Right renal pelvis (tissue), 4 donors: ENCODE measurements around the gene PROB1. TPM values are rescaled to one million over a fixed set of nuclear protein-coding genes. Genes with fewer than 3 reads are reported as not detected.
"Not testable (repeated sequence)": the region's sequence is repeated elsewhere in the genome, so short reads cannot be mapped to it uniquely, and the experiment has no call there.

Experiments used
- DNase-seq, 4 donors: peaks; one replicate each; pipeline ENCODE4 v3.0.0-alpha.2; 2013; ENCODE audit warnings: low read depth in 4 of 4, low spot score in 3 of 4, missing footprints in 1 of 4
- polyA plus RNA-seq, 4 donors: library from polyadenylated mRNA; unstranded; fragments of 120-200 nt; gene quantifications; one replicate each; pipeline ENCODE4 v1.2.1, GENCODE V29; 2013; ENCODE audit not compliant: insufficient read length in 4 of 4

PROB1 gene
- polyA plus RNA-seq, 4 donors: 1.7 to 3.4 (median 2.1) TPM

DNA sequence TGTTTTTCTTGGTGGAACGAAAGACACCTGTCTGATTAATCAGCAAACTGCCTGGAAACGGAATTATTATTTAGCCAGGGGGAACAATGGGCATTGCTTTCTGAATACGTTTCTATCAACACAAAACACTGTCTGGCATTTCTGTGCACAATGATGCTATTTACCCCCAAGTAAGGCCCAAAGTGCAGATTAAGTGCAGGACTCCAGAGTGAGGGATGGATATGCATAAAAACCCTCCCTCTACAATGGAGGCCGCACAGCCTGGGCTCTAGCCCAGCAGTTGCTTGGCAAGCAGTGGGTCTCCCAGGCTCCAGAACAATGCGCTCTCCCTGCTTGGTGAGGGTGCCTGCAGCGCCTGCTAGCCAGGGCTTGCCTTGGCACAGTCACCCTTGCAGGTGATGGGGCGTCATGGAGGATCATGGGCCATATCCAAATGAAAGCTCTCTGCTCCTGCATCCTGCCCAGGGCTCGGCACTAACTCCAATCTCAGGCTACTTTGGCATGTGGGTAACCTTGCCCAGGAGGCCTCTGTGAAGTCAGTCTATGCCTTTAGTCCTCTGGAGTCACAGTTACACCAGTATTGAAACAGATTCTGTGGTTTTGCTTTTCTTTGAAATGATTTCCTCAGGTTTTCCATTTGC, 20.4 kb upstream of the PROB1 start:
- DNase-seq: no peak

DNA sequence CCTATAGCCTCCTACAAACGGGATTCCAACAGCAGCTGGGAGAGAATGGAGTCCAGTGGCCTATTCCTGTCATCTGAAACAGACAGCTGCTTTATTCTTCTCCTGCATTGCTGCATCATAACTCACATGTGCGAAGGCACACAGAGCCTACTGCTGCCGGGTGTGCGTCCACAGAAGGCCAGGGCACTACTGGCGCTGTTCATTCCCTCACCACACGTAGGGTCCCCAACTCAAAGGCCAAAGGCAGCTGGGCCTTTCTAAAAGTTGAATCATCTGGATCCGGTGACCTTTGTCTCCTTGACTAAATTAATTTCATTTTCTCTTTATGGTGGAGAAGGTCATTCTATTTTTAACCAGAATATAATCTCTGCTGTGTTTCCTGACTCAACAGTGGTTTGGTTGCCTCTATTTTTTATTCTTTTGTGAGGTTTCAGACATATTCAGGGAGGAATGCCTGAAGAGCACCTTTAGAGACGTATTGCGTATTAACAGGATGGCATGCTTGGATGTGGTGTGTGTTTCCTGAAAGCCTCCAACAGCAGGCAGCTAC, 19.8 kb upstream of the PROB1 start:
- DNase-seq: no peak

DNA sequence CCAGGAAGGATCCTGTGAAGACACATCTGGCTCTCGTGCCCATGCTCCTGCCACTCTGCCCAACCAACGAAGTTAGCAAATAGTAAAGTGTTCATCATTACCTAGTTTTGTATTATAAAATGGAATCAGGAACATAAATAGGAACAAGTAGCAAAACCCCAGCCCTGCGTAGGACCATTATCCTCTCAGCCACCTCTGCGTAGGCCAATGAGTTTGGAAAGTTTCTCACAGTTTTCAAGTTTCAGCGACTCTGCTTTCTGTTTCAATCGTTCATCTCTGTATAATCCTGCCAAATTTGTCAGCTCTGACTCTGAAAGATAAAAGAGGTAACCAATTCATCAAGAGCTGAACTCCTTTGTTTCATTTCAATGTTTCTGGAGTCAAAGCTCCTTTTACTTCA, 19.1 kb upstream of the PROB1 start:
- DNase-seq: no peak

DNA sequence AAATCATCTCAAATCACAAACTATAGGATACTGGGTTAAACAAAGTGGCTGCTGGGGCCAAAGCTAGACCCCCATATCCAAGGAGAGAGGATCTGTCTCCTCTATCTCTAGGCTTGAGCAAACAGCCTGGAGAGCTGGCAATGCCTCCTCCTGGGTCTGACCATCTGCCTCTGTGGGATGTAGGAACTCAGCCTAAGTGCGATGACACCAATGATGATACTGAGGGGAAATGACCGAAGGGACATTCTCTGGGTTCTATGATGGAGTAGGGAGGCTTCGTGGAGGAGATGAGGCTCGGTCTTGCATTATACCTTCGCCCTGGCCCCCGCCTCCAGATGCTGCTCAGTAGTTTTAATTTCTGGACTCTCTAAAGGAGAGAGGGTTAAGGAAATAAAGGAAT, 18.2 kb upstream of the PROB1 start:
- DNase-seq: no peak

DNA sequence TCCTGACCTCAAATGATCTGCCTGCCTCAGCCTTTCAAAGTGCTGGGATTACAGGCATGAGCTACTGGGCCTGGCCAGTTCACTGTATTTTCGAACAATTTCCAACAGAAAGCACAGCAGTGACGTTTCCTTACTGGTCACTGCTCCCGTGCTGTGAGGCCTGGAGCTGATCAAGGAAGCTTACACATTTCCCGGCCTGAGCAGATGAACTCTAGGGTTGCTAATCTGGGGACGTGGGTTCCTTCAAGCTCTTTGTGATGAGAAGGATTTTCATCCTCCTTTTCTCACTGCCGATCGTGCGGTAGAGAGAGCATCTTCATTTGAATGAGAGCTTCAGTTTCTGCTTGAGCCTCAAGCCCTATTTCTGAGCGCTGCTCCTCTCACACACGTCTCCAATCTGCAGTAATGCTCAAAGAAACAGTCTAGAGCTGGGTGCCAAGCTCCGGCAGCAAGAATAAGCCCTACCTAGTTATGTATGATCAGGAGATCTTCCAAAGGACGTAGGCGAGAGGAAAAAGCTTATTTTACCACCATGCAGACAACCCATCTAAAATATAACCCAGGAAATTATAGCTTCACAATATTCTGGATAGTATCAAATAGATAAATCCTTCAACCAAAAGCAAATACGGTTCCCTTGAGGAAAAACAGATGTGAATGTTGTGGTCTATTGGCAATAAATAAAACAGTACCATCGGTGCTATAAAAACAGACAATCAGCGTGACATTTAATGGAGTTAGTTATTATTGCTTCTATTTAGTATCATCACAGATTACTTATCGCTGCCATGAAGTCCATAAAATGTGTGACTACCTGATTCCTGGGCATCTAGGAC, 16.3 kb upstream of the PROB1 start:
- no peak for DNase-seq

DNA sequence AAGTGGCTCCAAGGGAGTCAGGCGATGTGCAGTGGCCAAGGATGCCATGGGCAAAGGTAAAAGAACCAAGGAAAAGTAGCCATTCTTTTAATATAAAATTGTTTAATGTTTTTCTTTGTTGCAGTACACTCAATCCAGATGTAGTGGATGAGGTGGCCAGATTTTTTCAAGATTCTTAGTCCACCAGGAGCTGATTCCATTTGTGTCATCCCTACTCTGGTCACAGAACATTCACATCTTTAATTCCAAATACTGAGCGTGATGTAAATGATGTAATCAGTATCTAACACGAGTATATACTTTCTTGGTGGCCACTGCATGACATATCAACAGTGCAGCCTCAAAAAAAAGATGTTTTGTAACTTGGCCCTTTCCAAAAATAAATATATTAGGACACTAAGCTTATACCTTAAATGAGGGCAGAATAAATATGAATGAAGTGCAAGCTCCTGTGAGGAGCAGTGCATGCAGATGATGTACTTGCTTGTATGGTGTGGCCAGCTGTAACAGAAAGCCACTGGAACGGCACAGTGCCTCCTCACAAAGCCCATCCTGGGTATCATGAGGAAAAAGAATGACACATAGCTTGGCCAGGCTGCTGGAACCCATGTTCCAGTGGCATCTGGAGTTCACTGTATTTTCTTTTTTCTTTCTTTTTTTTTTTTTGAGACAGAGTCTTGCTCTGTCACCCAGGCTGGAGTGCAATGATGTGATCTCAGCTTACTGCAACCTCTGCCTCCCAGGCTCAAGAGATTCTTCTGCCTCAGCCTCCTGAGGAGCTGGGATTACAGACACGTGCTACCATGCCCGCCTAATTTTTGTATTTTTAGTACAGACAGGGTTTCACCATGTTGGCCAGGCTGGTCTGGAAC, 15.5 kb upstream of the PROB1 start:
- DNase-seq: no peak

DNA sequence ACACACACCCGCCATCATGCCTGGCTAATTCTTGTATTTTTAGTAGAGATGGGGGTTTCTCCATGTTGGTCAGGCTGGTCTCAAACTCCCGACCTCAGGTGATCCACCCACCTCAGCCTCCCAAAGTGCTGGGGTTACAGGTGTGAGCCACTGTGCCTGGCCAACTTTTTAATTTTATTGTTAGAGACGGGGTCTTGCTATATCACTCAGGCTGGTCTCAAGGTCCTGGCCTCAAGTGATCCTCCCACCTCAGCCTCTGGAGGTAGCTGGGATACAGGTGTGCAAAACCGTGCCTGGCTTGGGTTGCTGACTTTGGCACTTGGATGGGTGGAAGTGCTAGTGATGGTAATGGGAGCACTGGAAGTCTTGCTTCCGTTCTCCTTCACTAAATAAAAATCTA, 14.2 kb upstream of the PROB1 start:
- DNase-seq: not testable (repeated sequence)

DNA sequence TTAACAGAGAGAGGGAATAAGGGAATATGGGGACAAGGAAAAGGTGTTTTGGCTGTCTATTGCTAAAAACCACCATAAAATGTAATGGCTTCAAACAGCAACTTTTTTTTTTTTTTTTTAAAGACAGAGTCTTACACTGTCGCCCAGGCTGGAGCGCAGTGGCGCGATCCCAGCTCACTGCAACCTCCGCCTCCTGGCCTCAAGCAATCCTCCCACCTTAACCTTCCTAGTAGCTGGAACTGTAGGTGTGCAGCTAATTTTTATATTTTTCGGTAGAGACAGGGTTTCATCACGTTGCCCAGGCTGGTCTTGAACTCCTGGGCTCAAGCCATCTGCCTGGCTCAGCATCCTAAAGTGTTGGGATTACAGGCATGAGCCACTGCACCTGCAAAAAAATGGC, 13.3 kb upstream of the PROB1 start:
- DNase-seq: no peak

DNA sequence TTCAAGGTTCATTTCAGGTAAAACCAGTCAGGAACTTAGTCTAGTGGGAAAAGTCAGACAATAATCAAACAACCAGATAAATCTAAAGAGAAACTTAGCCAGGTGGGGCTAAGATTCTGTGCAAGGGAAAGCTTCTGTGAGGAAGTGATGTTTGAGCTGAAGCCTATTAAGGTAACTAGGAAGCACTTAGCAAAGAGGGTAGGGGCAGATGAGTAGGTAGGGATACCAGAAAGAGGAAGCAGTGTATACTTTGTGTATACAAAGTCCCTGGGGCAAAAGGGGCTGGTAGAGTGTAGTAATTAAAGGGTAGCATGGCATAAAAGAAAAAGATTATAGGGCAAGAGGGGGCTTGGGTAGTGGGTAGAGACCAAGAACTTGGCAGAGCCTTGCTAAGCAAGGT, 12.6 kb upstream of the PROB1 start:
- no peak for DNase-seq

DNA sequence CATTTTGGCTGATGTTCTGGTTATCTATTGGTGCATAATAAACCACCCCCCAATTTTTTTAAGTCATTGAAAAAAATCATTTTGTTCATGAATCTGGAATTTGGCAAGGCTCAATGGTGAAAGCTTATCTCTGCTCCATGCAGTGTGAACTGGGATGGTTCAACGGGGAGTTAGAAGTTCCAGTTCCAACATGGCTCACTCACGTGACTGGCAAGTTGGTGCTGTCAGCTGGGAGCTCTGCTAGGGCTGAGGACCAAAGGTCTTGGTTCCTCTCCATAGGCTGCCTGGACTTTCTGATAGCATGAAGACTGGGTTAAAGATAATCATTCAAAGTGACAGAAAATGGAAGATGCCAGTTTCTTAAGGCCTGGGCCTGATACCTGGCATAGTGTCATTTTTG, 12.1 kb upstream of the PROB1 start:
- no peak for DNase-seq

DNA sequence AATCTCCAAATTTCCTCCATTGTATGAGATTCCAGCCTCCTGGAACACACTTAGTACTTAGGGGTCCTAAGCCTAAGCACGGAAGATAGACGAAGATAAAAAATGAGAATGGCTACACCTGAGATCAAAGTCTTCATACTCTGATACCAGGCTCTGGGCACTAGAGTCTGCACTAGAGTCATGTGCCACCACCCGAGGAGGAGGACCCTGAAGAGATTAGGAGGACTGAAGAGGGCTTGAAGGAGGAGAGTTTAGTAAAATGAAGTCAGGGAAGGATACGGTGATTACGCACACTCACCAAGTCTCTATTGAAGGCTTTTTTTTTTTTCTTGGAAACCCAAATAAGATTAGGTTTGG, 9.6 kb upstream of the PROB1 start:
- DNase-seq: no peak

DNA sequence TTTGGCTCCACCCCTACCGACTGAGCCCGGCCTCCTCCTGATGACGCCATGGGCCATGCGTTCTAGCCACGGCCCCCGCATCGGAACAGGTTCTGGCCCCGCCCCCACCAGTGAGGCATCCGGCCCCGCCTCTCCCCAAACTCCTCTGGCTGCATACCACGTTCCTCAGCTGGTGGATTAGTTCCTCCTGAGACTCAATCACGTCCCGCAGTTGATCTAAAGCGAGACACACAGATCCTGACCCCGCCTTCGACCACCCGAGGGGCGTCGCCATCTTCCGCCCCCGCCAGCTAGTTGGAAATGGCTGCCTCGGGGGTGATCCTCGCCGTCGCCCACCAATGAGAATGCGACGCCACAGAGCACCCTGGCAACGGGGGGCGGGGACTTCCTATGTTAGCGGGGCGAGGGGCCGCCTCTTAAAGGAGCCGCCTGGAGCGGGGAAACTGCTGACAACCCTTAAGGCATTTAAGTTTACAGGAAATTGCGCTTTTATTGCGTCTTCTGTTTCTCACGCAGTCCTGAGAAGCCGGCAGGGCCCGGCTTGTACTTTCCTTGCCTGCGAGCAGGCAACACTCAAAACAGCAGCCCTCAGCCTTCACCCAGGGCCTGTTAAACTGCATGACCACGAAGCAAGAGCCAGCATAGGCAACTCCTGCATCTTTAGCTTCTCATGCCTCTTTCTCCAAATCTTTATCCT, 9.0 kb upstream of the PROB1 start, which contains the start of gene SPATA24:
TSS of gene SPATA24 (minus strand) at position 303 of the 697 bp plus-strand sequence. CDS start at position 274, 29 bp downstream.
- DNase-seq: peak; percentile 95 to 98 (median 96)

DNA sequence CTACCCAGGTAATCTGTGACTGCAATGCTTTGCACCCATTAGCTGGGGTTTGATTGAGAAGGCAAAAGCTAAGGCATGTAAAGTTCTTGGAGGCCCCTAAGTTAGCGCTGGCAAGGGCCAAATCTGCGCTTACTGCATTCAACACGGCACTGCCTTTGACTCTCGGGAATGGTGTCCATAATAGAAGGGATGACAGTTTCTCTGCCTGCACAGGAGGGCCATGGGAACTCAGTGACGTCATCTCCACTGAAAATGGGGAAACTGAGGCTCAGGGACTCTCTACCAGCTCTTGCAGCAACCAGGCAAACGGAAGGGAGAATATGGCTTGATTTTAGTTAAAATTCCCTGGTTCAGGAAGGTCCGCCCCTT, 8.5 kb upstream of the PROB1 start:
- DNase-seq: no peak

DNA sequence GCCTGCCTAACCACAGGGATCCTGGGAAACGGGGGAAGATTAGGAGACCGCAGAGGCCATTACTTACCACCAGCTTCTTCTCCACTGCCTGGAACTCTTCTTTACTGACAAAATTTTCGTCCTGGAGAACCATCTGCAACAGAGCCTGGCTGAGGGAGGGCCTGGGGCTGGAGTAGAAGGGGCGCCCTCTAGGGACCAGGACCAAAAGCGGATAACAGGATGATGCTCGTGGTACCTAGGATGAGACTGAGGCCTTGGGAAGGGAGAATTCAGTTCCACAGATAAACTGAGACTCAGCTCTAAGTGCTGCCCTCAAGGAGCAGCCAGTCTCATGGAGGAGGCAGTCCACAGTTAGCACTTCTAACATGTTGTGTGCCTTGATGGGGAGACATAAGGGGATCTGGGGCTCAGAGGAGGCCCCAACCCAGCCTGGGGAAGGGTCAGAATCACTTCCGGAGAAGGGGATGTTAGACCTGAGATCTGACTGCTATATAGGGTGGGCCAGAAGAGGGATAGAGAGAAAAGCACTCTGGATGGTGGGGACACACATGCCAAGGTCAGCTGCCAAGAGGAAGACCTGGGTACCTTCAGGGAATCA, 7.8 kb upstream of the PROB1 start:
- no peak for DNase-seq

DNA sequence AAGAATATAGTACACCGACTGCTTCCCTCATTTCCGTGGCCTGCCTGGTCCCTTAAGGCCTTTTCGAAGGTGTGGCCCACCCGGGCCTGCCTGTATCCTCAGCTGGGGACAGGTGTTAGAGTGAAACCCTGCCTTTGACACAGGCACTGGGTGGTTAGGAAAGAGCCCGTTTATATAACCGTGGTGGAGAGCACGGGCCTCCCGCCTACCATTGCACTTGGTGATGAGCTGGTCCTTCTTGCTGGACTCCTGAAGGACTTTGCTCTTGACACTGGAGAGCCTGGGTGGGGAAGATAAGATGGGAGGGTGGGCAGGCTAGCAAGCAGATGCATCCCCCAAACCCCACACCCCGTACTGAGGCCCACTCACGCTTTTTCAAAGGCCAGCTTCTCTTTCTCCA, 6.6 kb upstream of the PROB1 start:
- no peak for DNase-seq

DNA sequence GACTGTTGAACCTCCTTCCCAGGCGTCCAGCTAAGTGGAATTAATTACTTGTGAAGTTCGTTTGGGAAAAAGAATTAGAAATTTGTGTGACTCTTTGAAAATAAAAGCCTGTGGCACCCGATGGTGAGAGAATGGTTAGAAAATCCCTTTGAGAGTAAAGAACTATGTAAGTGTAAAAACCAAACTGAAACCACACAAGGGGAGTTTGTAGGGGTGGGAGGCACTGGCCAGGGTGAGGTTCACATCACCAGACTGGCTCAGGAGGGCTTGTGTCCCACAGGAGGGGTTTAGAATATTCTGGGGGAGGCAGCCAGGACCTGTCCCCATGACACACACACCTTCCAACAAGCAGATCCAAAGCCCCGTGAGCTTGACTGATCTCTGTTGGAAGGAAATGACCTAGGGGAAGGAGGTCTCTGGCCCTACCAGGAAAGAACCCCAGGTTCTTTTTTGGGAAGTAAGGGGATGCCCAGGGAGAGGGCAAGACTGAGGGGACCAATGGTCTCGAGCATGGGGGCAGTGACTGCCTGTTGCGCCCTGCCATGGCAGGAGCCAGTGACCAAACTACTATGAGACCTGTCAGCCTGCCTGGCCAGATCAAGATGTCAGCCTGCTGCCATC, 4.7 kb upstream of the PROB1 start:
- DNase-seq: no peak

DNA sequence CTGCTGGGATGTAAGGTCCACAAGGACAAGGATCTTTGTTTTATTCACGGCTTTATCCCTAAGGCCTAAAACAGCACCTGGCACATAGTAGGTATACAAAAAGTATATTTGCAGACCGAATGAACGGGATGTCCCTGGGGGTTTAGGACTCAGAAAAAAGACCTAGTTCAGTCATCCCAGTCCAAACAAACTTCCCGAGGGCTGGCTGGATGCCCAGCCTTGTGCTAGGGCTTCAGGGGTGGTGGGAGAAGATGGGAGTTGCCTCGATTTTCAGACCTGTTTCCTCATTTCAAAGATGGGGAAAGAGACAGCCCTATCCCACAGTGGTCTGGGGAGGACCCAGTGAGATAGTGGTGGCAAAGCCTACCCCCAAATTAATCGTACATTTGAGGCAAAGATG, 3.0 kb upstream of the PROB1 start:
- DNase-seq: no peak

DNA sequence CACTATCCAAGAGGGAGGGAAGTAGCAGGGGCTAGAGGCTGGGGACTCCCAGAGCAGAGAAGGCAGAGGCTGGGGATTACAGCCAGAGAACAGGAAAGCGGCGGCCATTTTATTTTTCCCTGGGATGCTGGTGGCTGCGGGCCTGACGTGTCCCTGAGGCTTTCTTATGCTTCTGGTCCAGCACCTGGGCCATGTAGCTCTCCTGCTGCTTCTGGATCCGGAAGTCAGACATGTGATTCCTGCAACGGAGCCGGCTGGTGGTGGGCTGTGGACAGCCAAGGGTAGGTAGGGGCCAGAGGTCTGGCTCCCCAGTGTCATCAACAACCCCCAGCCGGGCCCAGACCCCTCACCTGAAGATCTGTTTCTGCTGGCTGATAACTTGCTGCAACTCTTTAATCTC, 1.8 kb upstream of the PROB1 start:
- no peak for DNase-seq

DNA sequence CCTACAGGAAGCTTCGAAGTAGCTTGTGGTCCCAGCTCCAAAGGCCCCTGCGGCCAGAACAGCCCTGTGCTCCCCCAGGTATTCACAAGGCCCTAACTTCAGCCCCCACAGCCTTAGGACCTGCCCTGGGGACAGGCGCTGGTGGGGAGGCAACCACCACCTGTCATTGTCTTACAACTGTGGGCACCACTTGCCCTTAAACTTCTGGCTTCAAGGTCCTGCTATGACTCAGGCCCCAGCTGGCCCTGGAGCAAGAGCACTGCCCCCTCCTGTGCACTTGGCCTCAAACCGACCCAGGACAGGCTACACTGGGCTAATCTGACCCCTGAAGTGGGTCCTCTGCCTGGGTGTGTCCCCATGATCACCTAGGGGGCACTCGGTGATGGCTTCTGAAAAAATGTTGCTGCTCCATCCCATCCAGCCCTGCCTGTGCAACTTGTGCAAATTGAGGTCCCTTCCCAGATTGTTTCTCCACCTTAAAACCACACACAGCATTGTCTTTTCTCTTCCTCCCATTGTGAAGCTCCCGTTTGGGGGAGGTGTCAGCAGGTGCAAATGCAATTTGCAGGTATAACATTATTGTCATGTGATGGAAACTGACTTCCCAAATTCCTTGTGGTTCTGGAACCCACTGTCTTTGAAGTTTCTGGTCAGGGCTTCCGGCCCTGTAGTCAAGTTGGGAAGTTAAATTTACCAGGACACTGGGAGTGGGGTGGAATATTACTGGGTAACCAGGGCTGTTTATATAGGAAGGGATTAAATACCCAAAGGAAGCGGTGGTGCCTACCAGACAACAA, 1.1 kb upstream of the PROB1 start:
- no peak for DNase-seq
